GM21360 (cell line): ENCODE data around the gene BSDC1.

ENCODE experiments used
- ATAC-seq: cut with Tn5 transposase; IDR thresholded peaks from one replicate; pipeline ENCODE4 v1.9.1; 2021; ENCODE audit warnings: mild to moderate bottlenecking, moderate library complexity; ENCODE audit not compliant: unreplicated experiment

BSDC1 gene

DNA sequence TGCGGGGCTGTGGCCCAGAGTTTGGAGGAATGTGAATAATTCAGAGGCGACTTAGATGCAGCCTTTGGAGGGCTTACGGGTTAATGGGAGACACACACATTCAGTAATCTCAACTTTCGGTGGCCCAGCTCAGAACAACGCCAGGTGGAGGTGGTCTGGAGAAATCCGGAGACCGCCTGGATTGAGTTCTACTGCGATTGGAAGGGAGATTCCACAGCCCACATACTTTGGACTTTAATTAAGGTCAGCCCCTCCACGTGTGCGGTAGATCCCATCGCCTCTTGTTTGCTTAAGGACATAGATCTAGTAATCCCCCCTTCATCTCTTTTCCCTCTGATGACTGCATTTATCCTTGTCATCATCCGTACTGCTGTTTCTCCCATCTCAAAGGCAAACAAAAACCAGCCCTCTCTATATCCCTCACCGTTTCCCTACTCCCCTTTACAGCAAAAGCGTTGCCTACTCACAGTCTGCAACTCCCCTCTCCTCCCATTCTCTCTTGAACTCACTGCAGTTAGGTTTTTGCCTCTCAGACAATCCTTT is 720 bp upstream of the BSDC1 start:
- no peak for ATAC-seq

DNA sequence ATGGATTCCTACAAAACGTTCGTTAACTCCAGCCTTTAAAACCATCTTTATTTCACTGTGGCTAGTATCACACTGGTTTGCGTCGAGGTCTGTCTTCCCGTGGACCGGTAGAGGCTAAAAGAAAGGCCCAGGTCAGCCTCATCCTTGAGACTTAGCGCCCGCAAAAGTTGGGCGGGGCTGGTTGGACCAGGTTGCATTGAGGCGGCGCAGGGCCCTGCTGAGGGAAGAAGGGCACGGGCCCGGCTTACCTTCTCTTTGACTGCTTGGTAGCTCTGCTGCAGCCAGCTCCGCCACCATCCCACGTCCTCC is 455 bp downstream of the BSDC1 start:
- ATAC-seq = no peak

DNA sequence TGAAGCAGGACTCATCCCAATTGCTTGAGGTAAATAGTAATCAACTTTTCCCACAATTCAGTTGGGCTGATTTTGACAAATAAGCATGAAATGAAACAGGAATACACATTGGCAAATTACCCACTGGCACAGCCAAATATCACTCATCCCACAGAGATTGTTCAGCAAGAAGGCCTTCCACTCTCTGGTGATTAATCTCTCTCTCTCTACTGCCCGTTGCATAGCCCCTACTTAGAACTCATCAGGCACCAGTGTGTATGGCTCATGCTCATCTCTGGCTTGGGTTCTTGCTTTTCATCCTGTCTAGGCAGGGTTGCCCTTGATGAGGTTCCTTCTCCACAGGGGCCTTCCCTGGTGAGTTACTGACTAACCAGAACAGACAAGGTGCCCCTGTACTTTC is 1.1 kb downstream of the BSDC1 start:
- no peak for ATAC-seq

DNA sequence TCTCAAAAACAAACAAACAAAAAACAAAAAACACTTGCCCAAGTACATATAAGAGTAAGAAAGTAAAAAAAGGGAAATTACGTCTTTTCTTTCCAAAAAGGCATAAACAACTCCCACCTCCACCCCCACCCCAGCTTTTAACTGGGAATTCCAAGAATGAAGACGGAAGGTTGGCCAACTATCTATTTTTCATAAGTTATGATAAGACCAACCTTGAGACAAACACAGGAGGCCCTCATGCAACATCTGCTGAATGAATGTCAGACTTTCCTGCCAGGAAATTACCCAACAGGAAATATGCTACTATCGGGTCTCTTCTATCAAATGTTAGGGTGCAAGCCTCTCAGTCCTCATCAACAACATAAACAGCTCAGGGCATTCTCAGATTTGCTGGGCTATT is 1.9 kb downstream of the BSDC1 start:
- ATAC-seq = no peak

DNA sequence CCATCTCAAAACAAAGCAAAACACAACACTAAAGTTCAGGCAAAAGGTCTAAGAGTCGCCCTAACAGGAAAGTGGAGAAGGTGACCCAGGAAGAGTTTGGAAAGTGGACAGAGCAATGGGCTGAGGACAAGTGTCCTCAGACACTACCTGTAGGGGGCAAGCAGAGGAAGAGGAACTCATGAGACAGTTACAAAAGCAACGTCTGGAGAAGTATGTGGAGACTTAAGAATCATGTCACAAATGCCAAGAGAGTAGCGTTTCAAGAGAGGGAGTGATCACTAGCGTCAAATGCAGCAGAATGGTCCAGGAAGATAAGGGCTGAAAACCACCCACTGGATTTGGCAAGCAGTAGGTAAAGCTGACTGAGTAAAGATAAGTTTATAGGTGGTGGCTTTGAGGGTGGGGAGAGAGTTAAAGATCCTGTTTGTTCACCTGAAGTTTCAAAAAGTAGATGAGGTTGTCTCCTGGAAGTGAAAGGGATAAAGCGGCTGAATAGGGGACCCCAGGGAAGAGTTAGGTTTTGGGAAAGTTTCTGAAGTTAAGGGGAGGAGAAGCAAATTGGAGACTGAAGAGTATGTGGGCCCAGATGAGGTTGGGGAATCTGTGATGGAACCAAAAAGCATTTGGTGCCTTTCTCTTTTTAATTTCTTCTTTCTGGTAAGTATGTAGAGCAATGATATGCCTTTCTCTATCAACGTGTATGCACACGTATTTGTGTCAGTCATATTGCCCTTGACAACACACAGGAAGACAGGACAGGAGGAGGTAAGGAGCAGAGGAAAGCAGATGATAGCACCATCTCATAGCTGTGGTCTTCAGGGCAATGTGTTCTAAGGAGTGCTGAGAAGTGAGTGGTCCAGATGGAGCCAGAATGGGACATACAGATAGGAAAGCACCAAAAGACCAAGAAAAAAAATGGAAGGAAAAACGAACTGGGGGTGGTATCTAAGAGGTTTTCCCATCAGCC is 3.1 kb downstream of the BSDC1 start:
- ATAC-seq = no peak

DNA sequence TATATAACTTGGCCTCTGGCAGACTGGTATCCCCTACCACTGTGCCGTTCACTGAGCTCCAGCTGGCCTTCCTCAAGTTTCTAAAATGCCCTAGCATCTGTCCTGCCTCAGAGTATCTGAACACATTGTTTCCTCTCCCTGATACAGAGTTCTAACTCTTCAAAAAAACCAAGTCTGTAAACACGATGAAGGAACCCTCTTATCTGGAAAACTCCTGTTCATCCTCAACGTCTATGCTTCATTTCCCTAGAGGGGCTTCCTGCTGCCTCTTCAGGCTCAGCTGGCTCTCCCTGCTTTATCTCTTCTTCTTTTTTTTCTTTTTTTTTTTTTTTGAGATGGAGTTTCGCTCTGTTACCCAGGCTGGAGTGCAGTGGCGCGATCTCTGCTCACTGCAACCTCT is 5.6 kb downstream of the BSDC1 start:
- ATAC-seq = no peak

DNA sequence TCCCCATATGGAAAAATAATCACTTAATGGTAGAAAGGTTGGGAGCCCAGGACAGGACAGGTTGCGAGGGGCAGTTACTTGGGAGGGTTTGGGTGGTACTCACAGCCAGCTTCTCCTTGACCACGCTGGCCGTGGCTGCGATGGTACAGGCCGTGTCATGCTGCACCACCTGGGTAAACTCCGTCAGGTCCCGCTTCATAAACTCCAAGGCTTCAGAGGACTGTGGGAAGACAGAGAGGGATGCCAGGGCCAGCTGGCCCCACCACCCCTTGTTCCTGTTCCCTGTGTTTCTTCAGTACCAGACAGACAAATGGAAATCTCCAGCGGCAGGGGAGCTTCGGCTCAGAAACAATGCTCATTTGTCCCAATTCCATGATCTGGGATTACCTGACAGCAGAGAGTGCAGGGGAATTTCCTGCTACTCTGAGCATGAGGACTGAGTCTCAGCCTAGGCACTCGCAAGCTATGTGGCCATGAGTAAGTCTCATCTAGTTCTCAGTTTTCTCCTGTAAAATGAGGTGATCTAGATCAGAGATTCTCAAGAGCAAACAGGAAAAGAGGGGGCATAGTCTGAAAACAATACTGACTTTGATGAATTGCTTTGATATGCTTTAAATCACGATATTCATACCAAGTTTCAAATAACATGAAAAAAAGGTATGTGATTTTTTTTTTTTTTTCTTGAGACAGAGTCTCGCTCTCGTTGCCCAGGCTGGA is 7.4 kb downstream of the BSDC1 start:
- no peak for ATAC-seq

DNA sequence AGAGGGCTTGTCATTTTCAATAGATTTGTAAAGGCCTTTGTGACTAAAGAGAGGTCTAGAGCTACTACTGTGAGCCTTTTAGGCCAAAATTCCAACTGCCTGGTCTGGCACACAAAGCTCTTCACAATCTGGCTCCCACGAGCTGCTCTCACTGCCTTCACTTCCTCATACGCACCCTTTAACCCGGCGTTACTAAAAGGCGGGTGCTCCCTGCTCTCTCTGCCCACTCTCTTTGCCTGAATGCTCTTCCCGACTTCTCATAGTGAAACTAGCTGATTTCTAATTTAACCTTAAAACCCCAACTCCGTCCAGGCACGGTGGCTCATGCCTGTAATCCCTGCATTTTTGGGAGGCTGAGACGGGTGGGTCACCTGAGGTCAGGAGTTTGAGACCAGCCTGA is 14.2 kb downstream of the BSDC1 start:
- ATAC-seq = no peak

DNA sequence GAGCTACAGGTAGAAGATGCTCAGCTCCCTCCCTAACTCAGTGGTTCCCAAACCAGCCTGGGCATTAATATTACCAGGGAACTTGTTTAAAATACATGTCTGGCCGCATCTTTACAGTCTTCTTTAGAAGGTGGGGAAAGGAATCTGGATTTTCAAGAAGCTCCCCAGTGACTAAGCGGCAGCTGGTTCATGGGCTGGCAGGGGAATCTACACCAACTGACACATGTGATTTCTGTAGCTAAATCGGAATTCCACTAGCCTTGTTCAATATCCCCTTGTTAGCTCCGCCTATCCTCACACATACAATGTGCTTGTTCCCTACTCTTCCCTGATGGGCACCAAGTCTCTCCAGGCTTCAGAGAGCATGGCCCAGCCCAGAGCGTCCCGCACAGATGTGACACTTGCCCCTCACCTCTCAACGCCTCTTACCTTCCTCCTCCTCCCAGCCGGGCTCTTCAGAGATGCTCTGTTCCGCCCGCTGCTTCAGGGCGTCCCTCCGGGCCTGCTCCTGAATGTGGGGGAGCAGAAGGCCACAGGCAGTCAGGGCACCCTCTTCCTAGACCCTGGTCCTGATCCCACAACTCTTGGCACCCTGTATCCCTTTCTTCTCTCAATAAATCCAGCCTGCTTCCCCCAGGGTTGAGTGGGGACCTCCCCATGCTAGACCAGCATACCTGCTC is 16.6 kb downstream of the BSDC1 start:
- ATAC-seq = no peak

DNA sequence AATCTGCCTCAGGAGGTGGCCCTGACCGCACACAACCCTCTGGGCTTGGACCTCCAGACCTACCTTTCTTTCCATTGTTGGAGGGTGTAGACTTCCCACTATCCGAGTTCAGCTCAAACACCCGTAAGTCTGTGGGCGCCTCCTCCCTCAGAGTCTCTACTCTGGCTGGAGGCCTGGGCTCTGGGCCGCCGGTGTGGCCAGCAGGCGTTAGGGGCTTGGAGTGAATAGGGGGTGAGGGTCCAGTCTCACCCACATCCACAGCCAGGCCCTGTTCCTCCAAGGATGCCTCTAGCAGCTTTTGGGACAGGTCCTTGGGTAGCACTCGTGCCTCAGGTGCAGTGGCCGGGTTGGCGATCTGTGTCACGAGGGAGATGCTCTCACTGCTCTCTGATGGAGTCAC is 18.0 kb downstream of the BSDC1 start:
- ATAC-seq = no peak

DNA sequence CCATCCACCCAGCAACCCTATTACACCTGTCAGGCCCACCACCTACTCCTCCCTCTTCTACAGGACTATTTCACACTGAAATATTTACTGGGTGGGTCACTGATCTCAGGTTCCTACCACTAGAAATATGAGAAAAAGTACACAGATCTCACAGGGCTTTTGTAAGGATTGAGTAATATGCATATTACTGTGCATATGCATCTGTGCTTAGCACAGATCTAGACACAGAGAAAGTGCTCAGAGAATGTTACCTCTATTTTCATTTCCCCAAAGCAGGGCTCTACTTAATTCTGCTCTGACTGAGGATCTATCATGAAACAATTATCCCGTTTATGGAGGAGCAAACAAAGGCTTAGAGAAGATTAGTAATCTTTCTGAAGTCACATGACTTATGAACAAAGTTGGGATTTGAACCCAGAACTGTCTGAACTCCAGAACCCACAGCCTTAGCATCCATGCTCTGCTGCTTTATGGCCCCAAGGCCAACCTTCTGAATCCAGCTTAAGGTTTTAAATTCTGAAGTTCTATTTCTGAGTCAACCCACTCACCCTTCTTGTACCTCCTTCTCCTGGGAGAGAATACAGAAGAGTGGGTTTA is 20.1 kb downstream of the BSDC1 start:
- no peak for ATAC-seq

DNA sequence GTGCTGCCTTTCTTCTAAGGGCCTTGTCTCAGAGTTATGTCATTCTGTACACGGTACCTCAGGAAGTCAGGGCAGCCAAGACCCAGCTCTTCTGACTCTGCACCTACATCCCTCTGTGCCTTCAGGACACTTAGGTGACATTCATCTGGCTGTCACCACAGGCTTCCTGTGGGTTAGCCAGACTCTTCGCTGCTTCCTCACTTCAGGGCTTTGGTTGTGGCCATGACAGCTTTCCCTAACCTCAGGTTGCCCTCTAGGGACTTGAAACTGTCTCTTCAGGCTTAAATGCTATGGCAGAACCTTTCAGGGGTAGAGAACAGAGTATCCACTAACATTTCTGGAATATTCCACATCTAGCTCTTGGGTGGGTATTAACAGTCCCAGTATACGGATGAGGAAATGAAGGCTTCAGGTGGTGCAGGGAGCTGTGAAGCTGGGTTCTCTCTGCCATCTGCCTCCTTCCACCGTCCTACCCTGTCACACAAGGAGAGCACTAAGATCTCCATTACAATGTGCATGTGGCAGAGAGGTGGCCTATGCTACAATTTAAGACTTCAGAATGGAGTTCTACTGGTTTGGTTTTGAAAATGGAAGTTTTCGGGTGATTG is 22.0 kb downstream of the BSDC1 start:
- ATAC-seq = no peak

DNA sequence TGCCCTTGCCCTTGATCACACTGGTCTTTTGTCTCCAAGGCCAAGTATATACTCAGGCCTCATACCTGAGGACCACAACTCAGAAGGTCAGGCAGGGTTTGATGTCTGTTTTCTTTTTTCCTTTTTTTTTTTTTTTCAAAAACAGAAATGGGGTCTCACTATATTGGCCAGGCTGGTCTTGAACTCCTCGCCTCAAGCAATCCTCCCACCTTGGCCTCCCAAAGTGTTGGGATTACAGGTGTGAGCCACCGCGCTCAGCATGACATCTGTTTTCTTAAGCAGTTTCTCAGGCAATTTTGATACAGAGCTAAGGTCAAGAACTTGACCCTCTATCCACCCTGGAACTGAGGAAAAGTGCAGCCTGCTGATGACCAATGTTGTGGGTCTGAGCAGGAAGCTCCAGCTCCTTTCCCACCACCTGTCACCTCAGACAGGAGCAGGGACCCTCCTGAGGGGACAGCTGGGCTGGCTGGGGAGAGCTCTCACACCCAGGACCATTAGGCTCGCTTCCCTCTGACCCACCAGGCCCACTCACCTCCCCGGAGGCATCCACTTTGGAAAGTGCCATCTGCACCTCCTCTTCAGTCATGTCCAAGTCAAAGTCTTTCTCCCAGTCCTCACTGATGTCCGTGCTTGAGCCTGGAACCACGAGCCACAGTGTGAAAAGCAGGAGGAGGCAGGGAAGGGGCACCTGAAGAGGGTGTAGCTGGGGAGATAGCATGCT is 26.2 kb downstream of the BSDC1 start:
- no peak for ATAC-seq

DNA sequence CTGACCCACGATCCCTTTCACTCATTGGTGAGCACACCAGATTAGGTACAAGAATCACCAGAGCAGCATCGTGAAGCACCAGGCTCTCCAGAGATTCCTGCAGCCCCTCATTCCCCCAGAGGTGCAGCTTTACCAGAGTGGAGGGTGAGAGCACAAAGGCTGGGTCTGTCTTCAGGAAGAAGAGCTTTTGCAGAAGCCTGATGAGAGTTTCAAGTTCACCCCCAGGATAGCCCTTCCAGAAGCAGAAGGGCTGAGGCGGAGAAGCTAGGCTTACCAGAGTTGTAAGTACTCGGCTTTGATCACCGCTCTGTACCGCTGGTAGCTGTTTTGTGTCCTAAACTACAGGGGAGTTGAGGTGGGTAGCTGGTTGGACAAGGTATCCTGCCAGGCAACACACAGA is 28.8 kb downstream of the BSDC1 start:
- ATAC-seq = no peak

DNA sequence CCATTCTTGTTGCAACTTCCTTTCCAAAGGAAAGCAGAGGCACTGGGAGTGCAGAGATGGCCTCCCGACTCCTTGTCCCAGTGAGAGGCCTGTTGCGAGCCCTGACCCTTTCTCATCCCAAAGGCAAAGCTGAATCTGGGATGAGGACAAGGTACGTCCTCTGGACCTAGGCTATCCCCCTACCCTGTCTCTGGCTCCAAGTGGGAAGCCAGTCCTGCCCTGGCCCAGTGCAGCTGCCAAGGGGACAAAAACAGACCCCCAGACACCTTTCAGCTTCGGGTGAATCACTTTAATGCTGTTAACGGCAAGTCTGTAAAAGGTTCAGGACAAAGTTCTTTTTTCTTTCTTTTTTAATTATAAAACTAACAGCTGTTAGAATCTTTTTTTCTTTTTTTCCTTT is 29.4 kb downstream of the BSDC1 start:
- no peak for ATAC-seq

DNA sequence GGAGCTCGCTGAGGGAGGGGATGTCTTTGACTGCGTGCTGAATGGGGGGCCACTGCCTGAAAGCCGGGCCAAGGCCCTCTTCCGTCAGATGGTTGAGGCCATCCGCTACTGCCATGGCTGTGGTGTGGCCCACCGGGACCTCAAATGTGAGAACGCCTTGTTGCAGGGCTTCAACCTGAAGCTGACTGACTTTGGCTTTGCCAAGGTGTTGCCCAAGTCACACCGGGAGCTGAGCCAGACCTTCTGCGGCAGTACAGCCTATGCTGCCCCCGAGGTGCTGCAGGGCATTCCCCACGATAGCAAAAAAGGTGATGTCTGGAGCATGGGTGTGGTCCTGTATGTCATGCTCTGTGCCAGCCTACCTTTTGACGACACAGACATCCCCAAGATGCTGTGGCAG is 30.5 kb downstream of the BSDC1 start:
- ATAC-seq = no peak

DNA sequence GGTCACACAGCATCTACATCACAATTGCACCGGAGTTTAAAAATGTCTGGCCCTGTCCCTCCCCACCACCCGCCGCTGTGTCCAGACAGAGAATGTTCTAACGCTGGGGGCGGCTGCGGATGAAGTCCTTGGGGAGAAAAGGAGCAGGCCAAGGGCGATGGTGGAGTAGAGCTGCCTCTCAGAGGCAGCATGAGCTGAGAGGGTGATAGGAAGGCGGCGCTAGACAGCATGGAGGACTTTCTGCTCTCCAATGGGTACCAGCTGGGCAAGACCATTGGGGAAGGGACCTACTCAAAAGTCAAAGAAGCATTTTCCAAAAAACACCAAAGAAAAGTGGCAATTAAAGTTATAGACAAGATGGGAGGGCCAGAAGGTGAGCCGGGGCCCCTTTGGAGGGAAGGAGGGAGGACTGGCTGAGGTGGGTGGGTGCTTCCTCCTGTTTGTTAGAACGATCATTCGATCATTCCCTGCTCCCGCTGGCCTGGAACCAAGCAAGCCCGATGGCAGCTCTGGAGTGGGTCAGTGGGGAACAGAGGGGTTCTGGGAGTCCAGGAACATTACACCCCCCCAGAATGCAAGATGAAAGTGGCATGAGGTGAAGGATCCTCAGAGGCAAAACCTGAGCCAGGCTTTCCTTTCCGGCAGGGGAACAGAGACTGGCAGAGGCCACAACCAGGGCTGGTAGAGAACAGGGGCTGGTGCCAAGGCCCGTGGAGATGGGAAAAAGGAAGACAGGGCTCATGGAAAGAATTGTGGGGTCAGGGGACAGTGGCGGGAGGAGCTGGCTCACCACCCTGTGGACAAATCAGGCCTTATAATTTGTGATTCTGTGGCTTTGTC is 31.5 kb downstream of the BSDC1 start, which contains the start of the genes FAM229A and TSSK3:
Gene FAM229A, minus strand, starts transcription at position 12 of the 840 bp plus-strand sequence. CDS start 394 bp downstream, outside the sequence.
Gene TSSK3, plus strand, starts transcription at position 66 of the 840 bp plus-strand sequence. Its CDS starts 163 bp downstream, at position 229.
- ATAC-seq = no peak

DNA sequence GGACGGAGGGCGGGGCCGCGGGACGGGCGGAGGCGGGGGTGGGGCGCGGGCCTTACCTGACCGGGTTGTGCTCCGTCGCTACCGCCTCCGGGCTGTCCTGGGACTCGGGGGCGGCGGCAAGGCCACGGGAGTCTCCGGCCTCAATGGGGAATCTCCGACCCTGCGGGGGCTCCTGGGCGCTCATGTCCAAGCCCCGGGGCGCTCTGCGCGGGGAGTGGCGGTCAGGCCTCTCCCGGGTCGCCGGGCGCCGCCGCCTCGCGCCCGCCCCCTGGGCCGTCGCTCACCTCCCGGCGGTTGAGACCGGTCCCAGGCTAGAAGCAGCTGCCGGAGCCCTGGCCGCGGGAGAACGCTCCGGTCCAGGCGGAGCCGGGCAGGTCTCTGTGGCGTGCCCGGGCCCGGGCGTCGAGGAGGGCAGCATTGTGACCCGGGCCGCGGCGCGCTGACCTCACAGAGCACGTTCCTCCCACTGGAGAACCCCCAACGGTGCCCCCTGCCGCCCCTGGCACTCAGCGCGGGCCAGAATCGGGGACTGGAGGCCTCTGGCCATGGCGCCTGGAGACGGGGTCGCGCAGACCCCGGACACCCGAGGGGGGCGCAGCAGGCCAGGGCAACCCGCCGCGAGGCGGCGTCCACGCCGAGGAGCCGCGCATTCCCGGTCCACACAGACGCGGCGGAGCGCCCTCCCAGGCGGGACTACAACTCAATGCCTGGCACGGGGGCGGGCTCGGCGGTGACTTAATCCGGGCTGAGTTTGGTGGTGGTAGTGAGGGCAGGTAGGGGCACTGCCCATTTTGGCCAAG is 32.4 kb downstream of the BSDC1 start:
- no peak for ATAC-seq
